Measurements from ENCODE around the gene RAD23A. TPM values are rescaled to one million over a fixed set of nuclear protein-coding genes. Genes with fewer than 3 reads are reported as not detected.
A peak's percentile ranks its signal among the peaks of the same experiment; 100 is the strongest.

RAD23A gene
- total and polyA plus RNA-seq, 2 of the 4 experiments (the other 2 are of a cell fraction) = 54.3 to 67.8 TPM

DNA sequence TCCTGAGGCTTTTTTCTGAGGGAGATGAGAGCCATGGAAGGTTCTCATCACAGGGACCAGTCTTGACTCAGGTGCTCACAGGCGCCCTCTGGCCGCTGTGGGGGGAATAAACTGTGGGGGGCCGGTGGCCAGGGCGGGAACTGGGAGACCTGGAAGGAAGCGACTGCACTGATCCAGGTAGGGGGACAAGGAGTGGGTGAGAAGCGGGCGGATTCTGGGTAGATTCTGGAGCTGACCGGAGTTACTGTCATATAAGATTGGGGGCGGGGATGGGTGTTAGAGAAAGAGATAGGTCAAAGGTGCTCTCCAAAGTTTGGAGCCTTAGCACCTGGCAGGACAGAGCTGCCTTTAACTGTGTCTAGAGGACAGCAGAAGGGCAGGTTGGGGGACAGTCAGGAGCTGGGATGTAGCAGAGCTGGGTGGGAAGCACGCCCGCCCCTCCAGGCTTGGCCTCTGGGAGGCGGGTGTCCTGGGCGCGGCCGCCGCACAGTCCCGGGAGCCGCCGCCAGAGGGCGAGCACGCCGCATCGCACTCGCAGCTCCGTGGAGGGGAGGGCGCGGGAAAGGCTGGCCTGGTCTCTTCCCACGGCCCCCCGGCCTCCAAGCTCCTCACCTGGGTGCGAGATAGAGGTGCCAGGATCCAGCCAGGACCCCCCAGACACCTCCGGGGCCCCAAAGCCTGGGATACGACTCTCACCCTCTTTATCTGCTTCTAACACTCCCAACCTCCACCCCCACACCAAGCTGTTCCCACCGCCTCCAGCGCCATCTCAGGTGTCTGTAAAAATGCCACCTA is 19.6 kb downstream of the RAD23A start:
- H2BK120ac ChIP-seq (ENCODE audit: low read depth, low read length) = peak overlapping the region; percentile 76
- H3K18ac ChIP-seq (ENCODE audit: low read depth, low read length) = no peak overlapping the region
- peak overlapping the region; percentile 100 for H2AFZ ChIP-seq (replicated peaks; ENCODE audit: low read length, poor library complexity)
- no peak overlapping the region for H2BK20ac ChIP-seq (ENCODE audit: low read depth, low read length)
- H3K4me3 ChIP-seq (ENCODE audit: insufficient read depth, low read depth, low read length) = peak overlapping the region; percentile 39
- peak overlapping the region; percentile 92; the same call in 1 of the 3 replicates for H2BK15ac ChIP-seq (ENCODE audit: low read depth, low read length)
- peak overlapping the region; percentile 44 for H3K9ac ChIP-seq (ENCODE audit: low read depth, low read length)
- H3K36me3 ChIP-seq (ENCODE audit: control insufficient read depth, insufficient read depth, low read length) = no peaks in the 10 kb centered on the region
- peak overlapping the region; percentile 67 for H3K14ac ChIP-seq (replicated peaks; ENCODE audit: low read depth, low read length)
- ChIA-PET POLR2A (ENCODE audit: unreplicated experiment) (interaction anchor here (0.6 kb wide), 1 partner anchor 128 kb away, joined by 3 read pairs; no protein-coding TSS in a partner anchor), CTCF (interaction anchor here (0.5 to 1.8 kb wide), 30 partner anchors 10 to 1776 kb away, joined by 3 to 18 read pairs (median 4); partner anchors contain the start of genes GADD45GIP1 and NACC1)
- peaks cover 4% of the 10 kb centered on the region; the same call in 1 of the 2 replicates for H3K4me1 ChIP-seq (ENCODE audit: control insufficient read depth, insufficient read depth, low read length)
- dilution Hi-C loops (cut with HindIII; ENCODE audit: low sequenced_read_pairs, unreplicated experiment) = no loop called here
- DNase-seq (peak; percentile 58), ATAC-seq (ENCODE audit: low read depth) (peak; percentile 100)
- H4K91ac ChIP-seq (ENCODE audit: insufficient read depth, low read depth, low read length) = no peak overlapping the region; the same call in none of the 2 replicates
- H2BK5ac ChIP-seq (ENCODE audit: low read depth, low read length, poor library complexity, severe bottlenecking) = no peak overlapping the region
- H3K4ac ChIP-seq (ENCODE audit: low read depth, low read length) = peak overlapping the region; percentile 83
- H3K9me3 ChIP-seq (ENCODE audit: control insufficient read depth, insufficient read depth, low read length) = no peaks in the 10 kb centered on the region
- WGBS, 2 experiments (ENCODE audit: extremely low coverage in 2 of 2, insufficient read length in 1 of 2) = 0% methylated on average over 14 of the region's 34 CpGs; no CpG with 5 or more reads in 1 of the 2 experiments
- H3K27ac ChIP-seq (ENCODE audit: insufficient read depth, low read length) = peak overlapping the region; percentile 13; the same call in 1 of the 2 replicates
- H3K56ac ChIP-seq (ENCODE audit: extremely low read depth, insufficient read depth, low read length) = peak overlapping the region; percentile 66
- in situ Hi-C loops (cut with MboI; ENCODE audit: low sequenced_read_pairs) = no loop called here
- no peaks in the 10 kb centered on the region for H3K9me1 ChIP-seq (ENCODE audit: insufficient read depth, low read length)
- TF ChIP-seq RAD21 (IDR thresholded peaks at IDR 0.05; ENCODE audit: low read length) (peak; percentile 58), SMC3 (IDR thresholded peaks at IDR 0.05; ENCODE audit: low read depth, low read length) (peak; percentile 73), MAZ (IDR thresholded peaks at IDR 0.05; ENCODE audit: borderline replicate concordance, low read depth, low read length) (peak; percentile 84), RCOR1 (IDR thresholded peaks at IDR 0.05; ENCODE audit: insufficient replicate concordance, low read length) (no peak)
- TF ChIP-seq, protein P1, sequence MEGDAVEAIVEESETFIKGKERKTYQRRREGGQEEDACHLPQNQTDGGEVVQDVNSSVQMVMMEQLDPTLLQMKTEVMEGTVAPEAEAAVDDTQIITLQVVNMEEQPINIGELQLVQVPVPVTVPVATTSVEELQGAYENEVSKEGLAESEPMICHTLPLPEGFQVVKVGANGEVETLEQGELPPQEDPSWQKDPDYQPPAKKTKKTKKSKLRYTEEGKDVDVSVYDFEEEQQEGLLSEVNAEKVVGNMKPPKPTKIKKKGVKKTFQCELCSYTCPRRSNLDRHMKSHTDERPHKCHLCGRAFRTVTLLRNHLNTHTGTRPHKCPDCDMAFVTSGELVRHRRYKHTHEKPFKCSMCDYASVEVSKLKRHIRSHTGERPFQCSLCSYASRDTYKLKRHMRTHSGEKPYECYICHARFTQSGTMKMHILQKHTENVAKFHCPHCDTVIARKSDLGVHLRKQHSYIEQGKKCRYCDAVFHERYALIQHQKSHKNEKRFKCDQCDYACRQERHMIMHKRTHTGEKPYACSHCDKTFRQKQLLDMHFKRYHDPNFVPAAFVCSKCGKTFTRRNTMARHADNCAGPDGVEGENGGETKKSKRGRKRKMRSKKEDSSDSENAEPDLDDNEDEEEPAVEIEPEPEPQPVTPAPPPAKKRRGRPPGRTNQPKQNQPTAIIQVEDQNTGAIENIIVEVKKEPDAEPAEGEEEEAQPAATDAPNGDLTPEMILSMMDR (conservative IDR thresholded peaks at IDR 0.05; ENCODE audit: low read depth, low read length) = peak; percentile 97
- BruUV-seq (replicated peaks) = no TSS peak
- peaks cover 0 to 3% of the 10 kb centered on the region in 2 experiments; a peak in 1 of 4 replicates for H3K79me1 ChIP-seq (ENCODE audit: low read depth in 1 of 2, low read length in 2 of 2)
- peak overlapping the region; percentile 87 for H2AK9ac ChIP-seq (replicated peaks; ENCODE audit: low read depth, low read length, poor library complexity)
- H3K23ac ChIP-seq (ENCODE audit: low read depth, low read length) = no peak overlapping the region
- no peaks in the 10 kb centered on the region for H4K20me1 ChIP-seq (ENCODE audit: insufficient read depth, low read length)
- H4K8ac ChIP-seq (ENCODE audit: low read depth in 2 of 2, low read length in 2 of 2) = peak overlapping the region; percentile 84 to 91; a peak in 3 of 4 replicates
- peak overlapping the region; percentile 72; the same call in 1 of the 2 replicates for H2AK5ac ChIP-seq (ENCODE audit: low read depth, low read length)
- H3K4me2 ChIP-seq (ENCODE audit: low read depth, low read length) = peak overlapping the region; percentile 90
- H4K5ac ChIP-seq (ENCODE audit: low read depth, low read length) = no peak overlapping the region
- no peaks in the 10 kb centered on the region; the same call in 1 of the 2 replicates for H3K27me3 ChIP-seq (ENCODE audit: control insufficient read depth, insufficient read depth, low read length)
- intact Hi-C loops (cut with micrococcal nuclease) = loop anchor here (2.0 kb wide), 1 partner anchor 74 kb away; the partner anchor contains the start of gene GCDH

Data from IMR-90 (cell line).